CD4-positive, alpha-beta T cell (primary cell): Measurements from ENCODE around the gene LPGAT1. TPM values are rescaled to one million over a fixed set of nuclear protein-coding genes. Genes with fewer than 3 reads are reported as not detected.
"Not testable (repeated sequence)": the region's sequence is repeated elsewhere in the genome, so short reads cannot be mapped to it uniquely, and the experiment has no call there.

Experiments
- ATAC-seq: fragments of 200-7000 bp; cut with Tn5 transposase; one replicate; pipeline ENCODE4 v1.10.0; 2022; ENCODE audit warnings: mild to moderate bottlenecking; ENCODE audit not compliant: poor library complexity
- CTCF ChIA-PET: fragments of 350-600 bp; sonication (Branson Sonifier 250); formaldehyde crosslinking; loops from one replicate; lab custom pipeline; 2021; ENCODE audit warnings: antibody characterized with exemption, inconsistent platforms; lab: Charles Lee
- POLR2A ChIA-PET: fragments of 350-600 bp; sonication (Branson Sonifier 250); formaldehyde crosslinking; loops from one replicate; lab custom pipeline; 2021; ENCODE audit warnings: antibody characterized with exemption, inconsistent platforms; lab: Charles Lee
- DNase-seq, 14 experiments: peaks; one replicate each; pipeline ENCODE4 v3.0.0-alpha.2; 2013 to 2020; ENCODE audit warnings: mixed read lengths in 2 of 14
- H3K27ac ChIP-seq, 2 donors: one replicate each; pipeline versions ENCODE4 v1.5.1 to v1.7.0; 2013; ENCODE audit warnings: low read length in 2 of 2, low read depth in 1 of 2, mild to moderate bottlenecking in 1 of 2
- H3K27me3 ChIP-seq, 2 experiments: 1 replicate in 1 of 2; 2 replicates in 1 of 2; pipeline versions ENCODE4 v1.6.1 to v1.7.0; 2013; ENCODE audit warnings: low read length in 2 of 2, control low read depth in 1 of 2, mild to moderate bottlenecking in 1 of 2, moderate library complexity in 1 of 2; ENCODE audit not compliant: insufficient read depth in 2 of 2, control insufficient read depth in 1 of 2
- H3K36me3 ChIP-seq: one replicate; pipeline ENCODE4 v1.6.1; 2013; ENCODE audit warnings: low read length, control low read depth; ENCODE audit not compliant: insufficient read depth
- H3K4me1 ChIP-seq: one replicate; pipeline ENCODE4 v1.6.1; 2013; ENCODE audit warnings: low read length, control low read depth; ENCODE audit not compliant: insufficient read depth
- H3K4me3 ChIP-seq: one replicate; pipeline ENCODE4 v1.5.1; 2013; ENCODE audit warnings: mild to moderate bottlenecking, low read length, moderate library complexity
- H3K9me3 ChIP-seq, 2 experiments: 1 replicate in 1 of 2; 2 replicates in 1 of 2; pipeline versions ENCODE4 v1.6.1 to v1.7.0; 2013; ENCODE audit warnings: low read length in 2 of 2, mild to moderate bottlenecking in 2 of 2, control low read depth in 1 of 2, moderate library complexity in 1 of 2; ENCODE audit not compliant: control insufficient read depth in 1 of 2, insufficient read depth in 1 of 2
- H3K27ac Mint-ChIP-seq: one replicate; pipeline ENCODE4 v1.8.0; 2020; ENCODE audit warnings: mixed read lengths
- H3K27me3 Mint-ChIP-seq: one replicate; pipeline ENCODE4 v1.8.0; 2021; ENCODE audit warnings: mixed read lengths
- H3K36me3 Mint-ChIP-seq: one replicate; pipeline ENCODE4 v1.8.0; 2021; ENCODE audit warnings: low read depth, mixed read lengths
- H3K4me1 Mint-ChIP-seq: one replicate; pipeline ENCODE4 v1.8.0; 2021; ENCODE audit warnings: low read depth, mixed read lengths
- H3K4me3 Mint-ChIP-seq: one replicate; pipeline ENCODE4 v1.8.0; 2020; ENCODE audit warnings: mild to moderate bottlenecking, mixed read lengths
- H3K9me3 Mint-ChIP-seq: one replicate; pipeline ENCODE4 v1.8.0; 2020; ENCODE audit warnings: mixed read lengths
- intact Hi-C, 2 experiments: fragments of 100-400 bp; cut with DNase I in 1 of 2; cut with micrococcal nuclease in 1 of 2; formaldehyde crosslinking; loops; one replicate each; pipeline versions ENCODE4 v1.15.1 to v1.9.0; 2023 to 2025; cut with DNase I, micrococcal nuclease
- total RNA-seq, 174 experiments: library from RNA in 2 of 174; stranded (reverse) in 2 of 174; gene quantifications; one replicate each; pipeline ENCODE4 v1.2.3 and lab custom pipeline; 2021 to 2026
- TF ChIP-seq, protein P1 (sequence below): fragments of 200-600 bp; IDR thresholded peaks from one replicate; pipeline ENCODE4 v1.8.0; 2022; ENCODE audit warnings: antibody characterized with exemption, mild to moderate bottlenecking

LPGAT1 gene
- total RNA-seq, 2 experiments from 2014 or later: 14.0 to 14.4 TPM

DNA sequence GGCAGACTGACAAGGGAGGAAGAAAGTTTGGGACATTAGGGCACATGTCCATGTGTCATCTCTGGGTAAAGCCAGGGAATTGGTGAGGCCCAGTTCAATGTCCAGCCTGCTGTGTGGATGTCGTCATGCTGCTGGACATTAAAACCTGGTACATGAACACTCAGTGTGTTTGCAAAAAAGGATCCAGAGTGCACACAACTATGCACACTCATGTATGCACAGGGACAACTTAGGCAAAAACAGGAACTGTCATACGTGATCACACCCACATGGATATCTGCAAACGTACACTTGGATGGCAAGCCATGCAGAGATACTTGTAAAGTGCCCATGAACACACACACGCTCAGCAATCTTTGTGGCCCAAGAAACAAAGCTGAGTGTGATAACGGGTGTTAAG, 107.3 kb downstream of the LPGAT1 start:
- ChIA-PET CTCF (interaction anchor here (1.7 kb wide), 1 partner anchor 25 kb away, joined by 4 read pairs; no protein-coding TSS in a partner anchor), POLR2A (no interaction called here)
- Mint-ChIP-seq H3K4me1 (no peaks in the 10 kb centered on the region), H3K9me3 (no peaks in the 10 kb centered on the region), H3K36me3 (no peaks in the 10 kb centered on the region), H3K4me3 (no peak overlapping the region), H3K27ac (no peak overlapping the region), H3K27me3 (no peaks in the 10 kb centered on the region)
- H3K4me3 ChIP-seq: no peak overlapping the region
- H3K4me1 ChIP-seq: no peaks in the 10 kb centered on the region
- H3K9me3 ChIP-seq: no peaks in the 10 kb centered on the region
- intact Hi-C loops: no loop called here
- H3K27ac ChIP-seq: no peak overlapping the region
- H3K27me3 ChIP-seq: no peaks in the 10 kb centered on the region
- no peaks in the 10 kb centered on the region for H3K36me3 ChIP-seq
- DNase-seq: no peak
- TF ChIP-seq, protein P1, sequence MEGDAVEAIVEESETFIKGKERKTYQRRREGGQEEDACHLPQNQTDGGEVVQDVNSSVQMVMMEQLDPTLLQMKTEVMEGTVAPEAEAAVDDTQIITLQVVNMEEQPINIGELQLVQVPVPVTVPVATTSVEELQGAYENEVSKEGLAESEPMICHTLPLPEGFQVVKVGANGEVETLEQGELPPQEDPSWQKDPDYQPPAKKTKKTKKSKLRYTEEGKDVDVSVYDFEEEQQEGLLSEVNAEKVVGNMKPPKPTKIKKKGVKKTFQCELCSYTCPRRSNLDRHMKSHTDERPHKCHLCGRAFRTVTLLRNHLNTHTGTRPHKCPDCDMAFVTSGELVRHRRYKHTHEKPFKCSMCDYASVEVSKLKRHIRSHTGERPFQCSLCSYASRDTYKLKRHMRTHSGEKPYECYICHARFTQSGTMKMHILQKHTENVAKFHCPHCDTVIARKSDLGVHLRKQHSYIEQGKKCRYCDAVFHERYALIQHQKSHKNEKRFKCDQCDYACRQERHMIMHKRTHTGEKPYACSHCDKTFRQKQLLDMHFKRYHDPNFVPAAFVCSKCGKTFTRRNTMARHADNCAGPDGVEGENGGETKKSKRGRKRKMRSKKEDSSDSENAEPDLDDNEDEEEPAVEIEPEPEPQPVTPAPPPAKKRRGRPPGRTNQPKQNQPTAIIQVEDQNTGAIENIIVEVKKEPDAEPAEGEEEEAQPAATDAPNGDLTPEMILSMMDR: no peak
- no peak for ATAC-seq

DNA sequence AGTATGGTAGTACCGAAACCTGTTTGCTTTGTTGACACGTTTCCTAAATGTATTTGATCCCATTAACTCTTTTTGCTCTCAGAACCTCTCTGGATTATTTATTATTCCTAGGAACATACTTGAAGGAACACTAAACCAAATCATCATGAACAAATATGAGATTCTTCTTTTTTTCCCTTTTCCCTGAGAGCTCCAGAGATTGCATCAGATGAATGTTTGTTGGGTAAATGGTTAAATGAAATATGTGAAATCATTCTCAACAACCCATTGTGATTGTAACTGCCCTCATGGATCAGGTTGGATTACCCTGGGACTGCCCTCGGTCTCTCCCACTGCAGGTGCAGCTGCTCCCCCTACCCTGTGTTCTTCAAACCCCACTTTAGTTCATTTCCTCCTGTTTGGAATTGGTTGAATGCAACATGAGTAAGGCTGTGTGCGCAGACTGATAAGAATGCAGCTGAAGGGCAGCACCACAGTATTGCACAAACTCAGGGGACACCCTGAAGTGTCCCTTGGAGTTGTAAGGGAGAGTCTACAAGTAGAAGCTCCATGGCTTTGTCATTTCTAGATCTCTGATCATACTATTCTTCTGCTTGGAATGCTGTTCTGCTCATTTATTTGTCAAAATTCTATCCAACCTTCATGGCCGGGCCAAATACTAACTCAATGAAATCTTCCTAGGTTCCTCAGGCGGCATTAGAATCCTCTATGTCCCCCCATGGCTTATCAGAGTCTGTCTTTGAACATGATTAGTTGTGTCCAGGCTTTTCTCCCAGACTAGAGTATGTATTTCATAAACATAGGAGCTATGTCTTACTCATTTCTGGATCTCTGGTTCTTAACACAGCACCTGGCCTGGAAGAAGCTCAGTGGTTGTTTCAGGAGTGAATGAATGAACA, 108.0 kb downstream of the LPGAT1 start:
- Mint-ChIP-seq H3K27me3 (no peaks in the 10 kb centered on the region), H3K4me3 (no peak overlapping the region), H3K27ac (no peak overlapping the region), H3K4me1 (no peaks in the 10 kb centered on the region), H3K36me3 (no peaks in the 10 kb centered on the region), H3K9me3 (no peaks in the 10 kb centered on the region)
- intact Hi-C loops: no loop called here
- TF ChIP-seq, protein P1: no peak
- H3K9me3 ChIP-seq: no peaks in the 10 kb centered on the region
- ChIA-PET CTCF (interaction anchor here (1.7 kb wide), 1 partner anchor 24 kb away, joined by 4 read pairs; no protein-coding TSS in a partner anchor), POLR2A (no interaction called here)
- DNase-seq (no peak), ATAC-seq (no peak)
- no peak overlapping the region for H3K27ac ChIP-seq
- no peak overlapping the region for H3K4me3 ChIP-seq
- H3K27me3 ChIP-seq: no peaks in the 10 kb centered on the region
- no peaks in the 10 kb centered on the region for H3K4me1 ChIP-seq
- H3K36me3 ChIP-seq: no peaks in the 10 kb centered on the region

DNA sequence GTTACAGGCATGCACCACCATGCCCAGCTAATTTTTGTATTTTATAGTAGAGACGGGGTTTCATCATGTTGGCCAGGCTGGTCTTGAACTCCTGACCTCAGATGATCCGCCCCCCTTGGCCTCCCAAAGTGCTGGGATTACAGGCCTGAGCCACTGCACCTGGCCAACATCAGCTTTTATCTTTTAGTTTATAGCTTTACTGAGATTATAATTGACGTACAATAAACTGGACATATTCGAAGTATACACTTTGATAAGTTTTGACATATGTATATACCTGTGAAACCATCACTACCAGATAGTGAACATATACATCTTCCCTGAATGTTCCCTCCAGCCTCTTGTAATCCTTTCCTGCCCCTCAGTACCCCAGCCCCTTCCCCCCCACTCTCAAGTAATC, 114.0 kb downstream of the LPGAT1 start:
- H3K27ac Mint-ChIP-seq, CTCF ChIA-PET, POLR2A ChIA-PET, H3K27ac ChIP-seq, ATAC-seq, H3K4me3 Mint-ChIP-seq, intact Hi-C loops, H3K36me3 Mint-ChIP-seq, H3K4me1 ChIP-seq, H3K36me3 ChIP-seq, H3K4me1 Mint-ChIP-seq, H3K27me3 ChIP-seq, H3K4me3 ChIP-seq, H3K9me3 ChIP-seq, H3K9me3 Mint-ChIP-seq, DNase-seq, H3K27me3 Mint-ChIP-seq: not testable (repeated sequence)
